Coronary artery (tissue), 2 donors: Measurements from ENCODE around the gene CEACAM7.
"Not testable (repeated sequence)": the region's sequence is repeated elsewhere in the genome, so short reads cannot be mapped to it uniquely, and the experiment has no call there.

Source experiments
- DNase-seq: peaks from one replicate; pipeline ENCODE4 v3.0.0-alpha.2; 2017; ENCODE audit warnings: low spot score
- H3K27ac ChIP-seq, 2 donors: fragments of 200-600 bp; sonication (generic); one replicate each; pipeline ENCODE4 v1.5.1; 2016 to 2019
- H3K4me3 ChIP-seq: fragments of 200-600 bp; sonication (generic); 2 replicates; pipeline ENCODE4 v1.5.1; 2016; ENCODE audit warnings: mild to moderate bottlenecking, moderate library complexity
- TF ChIP-seq, protein P1 (sequence below): fragments of 200-600 bp; sonication (generic); IDR thresholded peaks from one replicate; pipeline ENCODE4 v1.5.1; 2019; ENCODE audit warnings: antibody characterized with exemption

Gene CEACAM7

DNA sequence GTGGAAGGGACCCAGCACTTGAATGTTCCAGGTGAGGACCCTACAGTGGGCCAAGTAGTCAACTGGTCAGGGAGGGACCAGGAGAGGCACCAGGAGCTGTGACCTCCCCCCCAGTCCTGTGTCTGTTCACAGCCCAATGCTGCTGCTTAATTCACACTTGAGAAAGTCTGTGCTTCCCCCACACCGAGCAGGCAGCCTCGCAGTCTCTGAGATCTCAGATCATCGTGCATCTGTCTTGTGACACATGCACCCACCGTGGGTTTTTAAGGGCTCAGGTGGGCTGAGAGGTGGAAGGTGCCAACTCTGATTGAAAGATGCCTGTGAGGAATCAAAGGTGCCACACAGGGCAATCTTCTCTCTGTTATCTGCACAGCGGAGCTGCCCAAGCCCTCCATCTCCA is 26.5 kb upstream of the CEACAM7 start:
- no peak overlapping the region for H3K27ac ChIP-seq
- H3K4me3 ChIP-seq, result no peak overlapping the region
- TF ChIP-seq, protein P1, sequence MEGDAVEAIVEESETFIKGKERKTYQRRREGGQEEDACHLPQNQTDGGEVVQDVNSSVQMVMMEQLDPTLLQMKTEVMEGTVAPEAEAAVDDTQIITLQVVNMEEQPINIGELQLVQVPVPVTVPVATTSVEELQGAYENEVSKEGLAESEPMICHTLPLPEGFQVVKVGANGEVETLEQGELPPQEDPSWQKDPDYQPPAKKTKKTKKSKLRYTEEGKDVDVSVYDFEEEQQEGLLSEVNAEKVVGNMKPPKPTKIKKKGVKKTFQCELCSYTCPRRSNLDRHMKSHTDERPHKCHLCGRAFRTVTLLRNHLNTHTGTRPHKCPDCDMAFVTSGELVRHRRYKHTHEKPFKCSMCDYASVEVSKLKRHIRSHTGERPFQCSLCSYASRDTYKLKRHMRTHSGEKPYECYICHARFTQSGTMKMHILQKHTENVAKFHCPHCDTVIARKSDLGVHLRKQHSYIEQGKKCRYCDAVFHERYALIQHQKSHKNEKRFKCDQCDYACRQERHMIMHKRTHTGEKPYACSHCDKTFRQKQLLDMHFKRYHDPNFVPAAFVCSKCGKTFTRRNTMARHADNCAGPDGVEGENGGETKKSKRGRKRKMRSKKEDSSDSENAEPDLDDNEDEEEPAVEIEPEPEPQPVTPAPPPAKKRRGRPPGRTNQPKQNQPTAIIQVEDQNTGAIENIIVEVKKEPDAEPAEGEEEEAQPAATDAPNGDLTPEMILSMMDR, result no peak
- peak; percentile 28 for DNase-seq

DNA sequence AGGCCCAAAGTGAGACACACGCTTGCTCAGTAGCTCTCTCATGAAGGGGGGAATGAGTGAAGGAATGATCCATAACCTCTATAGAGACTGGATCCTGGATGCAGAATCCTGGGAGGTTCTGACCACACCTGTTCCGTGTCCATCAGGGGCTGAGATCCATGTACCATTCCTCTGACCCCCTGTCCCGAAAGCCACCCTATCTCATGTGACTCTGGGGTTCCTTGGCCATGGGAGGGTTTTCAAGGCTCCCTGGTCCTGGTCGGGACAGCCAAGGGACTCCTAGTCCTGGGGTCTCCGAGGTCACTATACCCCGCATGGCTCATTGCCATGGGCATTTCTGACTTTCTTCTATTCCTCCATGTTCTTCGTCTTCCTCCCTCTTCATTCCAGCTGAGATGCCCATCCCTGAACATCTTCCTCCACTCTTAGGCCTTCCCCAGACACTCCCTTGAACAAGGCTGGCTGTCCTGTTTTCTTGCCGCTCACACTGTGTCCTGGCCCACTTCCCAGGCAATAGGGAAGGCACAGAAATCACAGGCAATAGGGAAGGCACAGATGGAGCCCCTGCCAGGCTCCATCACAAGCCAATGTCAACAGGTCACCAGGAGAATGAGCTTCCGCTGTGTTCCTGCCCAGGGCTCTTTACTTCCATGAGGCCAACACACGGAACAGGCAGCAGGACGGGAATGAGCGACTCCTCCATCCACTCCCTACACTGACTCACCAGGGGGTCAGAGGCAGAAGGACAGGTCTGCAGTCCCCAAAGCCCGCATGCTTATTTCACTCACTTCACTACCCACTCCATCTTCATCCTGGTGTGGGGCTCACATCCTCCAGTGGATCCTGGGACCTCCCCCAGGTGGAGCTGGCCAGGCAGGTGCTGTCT is 23.5 kb upstream of the CEACAM7 start:
- Histone ChIP-seq H3K27ac (no peak overlapping the region), H3K4me3 (no peak overlapping the region)
- DNase-seq, result peak; percentile 43
- TF ChIP-seq, protein P1, result no peak

DNA sequence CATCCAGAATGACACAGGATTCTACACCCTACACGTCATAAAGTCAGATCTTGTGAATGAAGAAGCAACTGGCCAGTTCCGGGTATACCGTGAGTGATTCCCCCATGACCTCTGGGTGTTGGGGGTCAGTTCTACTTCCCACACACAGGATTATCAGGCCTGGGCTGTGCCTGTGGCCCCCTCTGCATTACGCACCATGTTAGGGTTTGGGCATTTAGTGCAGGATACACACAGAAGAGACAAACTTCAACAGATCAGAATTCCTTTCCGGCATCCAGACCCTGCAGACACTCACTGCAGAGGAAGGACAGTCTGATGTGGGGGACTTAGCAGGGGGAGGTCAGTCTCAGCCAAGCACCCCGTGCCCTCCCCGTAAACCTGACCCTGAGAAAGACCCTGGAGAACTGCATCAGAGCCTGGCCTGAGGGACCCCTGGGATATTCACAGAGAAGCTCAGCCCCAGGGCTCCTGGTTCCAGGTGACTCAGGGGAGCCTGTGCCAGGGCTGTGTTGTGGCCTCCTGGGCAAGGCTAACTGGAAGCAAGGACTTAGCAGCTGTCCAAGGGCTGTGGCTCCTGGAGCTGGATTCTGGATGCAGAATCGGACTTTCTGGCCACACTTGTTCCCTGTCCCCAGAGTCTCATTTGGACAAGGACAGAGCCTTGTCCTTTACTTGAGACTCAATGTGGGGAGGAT is 22.0 kb upstream of the CEACAM7 start:
- no peak overlapping the region for H3K4me3 ChIP-seq
- H3K27ac ChIP-seq, result no peak overlapping the region
- DNase-seq, result peak; percentile 54
- TF ChIP-seq, protein P1, result no peak

DNA sequence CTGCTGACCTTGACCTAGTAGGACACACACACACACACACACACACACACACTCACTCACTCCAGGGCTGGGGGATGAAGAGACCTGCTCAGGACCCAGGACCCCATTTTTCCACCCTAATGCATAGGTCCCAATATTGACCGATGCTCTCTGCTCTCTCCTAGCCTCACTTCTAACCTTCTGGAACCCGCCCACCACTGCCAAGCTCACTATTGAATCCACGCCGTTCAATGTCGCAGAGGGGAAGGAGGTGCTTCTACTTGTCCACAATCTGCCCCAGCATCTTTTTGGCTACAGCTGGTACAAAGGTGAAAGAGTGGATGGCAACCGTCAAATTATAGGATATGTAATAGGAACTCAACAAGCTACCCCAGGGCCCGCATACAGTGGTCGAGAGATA is 21.4 kb upstream of the CEACAM7 start:
- DNase-seq, H3K27ac ChIP-seq: not testable (repeated sequence)

DNA sequence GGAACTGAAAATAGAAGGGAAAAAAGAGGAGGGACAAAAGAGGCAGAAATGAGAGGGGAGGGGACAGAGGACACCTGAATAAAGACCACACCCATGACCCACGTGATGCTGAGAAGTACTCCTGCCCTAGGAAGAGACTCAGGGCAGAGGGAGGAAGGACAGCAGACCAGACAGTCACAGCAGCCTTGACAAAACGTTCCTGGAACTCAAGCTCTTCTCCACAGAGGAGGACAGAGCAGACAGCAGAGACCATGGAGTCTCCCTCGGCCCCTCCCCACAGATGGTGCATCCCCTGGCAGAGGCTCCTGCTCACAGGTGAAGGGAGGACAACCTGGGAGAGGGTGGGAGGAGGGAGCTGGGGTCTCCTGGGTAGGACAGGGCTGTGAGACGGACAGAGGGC is 20.4 kb upstream of the CEACAM7 start, which contains the start of gene CEACAM5:
Gene CEACAM5, plus strand, starts transcription at position 146 of the 400 bp plus-strand sequence. Its CDS starts 106 bp downstream, at position 252.
- peak; percentile 11 for DNase-seq
- TF ChIP-seq, protein P1, result no peak
- no peak within 1 kb of the TSS for H3K27ac ChIP-seq
- no peak within 1 kb of the TSS for H3K4me3 ChIP-seq

More for the DNA sequence above, 21.4 kb upstream of the CEACAM7 start:
- not testable (repeated sequence) for H3K4me3 ChIP-seq

DNA sequence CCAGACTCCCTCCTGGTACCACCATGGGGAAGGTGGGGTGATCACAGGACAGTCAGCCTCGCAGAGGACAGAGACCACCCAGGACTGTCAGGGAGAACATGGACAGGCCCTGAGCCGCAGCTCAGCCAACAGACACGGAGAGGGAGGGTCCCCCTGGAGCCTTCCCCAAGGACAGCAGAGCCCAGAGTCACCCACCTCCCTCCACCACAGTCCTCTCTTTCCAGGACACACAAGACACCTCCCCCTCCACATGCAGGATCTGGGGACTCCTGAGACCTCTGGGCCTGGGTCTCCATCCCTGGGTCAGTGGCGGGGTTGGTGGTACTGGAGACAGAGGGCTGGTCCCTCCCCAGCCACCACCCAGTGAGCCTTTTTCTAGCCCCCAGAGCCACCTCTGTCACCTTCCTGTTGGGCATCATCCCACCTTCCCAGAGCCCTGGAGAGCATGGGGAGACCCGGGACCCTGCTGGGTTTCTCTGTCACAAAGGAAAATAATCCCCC is 19.9 kb upstream of the CEACAM7 start:
- peak; percentile 38 for DNase-seq
- no peak overlapping the region for H3K27ac ChIP-seq
- no peak overlapping the region for H3K4me3 ChIP-seq
- TF ChIP-seq, protein P1, result no peak

DNA sequence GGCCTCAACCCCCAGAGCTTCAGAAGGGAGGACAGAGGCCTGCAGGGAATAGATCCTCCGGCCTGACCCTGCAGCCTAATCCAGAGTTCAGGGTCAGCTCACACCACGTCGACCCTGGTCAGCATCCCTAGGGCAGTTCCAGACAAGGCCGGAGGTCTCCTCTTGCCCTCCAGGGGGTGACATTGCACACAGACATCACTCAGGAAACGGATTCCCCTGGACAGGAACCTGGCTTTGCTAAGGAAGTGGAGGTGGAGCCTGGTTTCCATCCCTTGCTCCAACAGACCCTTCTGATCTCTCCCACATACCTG is 19.4 kb upstream of the CEACAM7 start:
- DNase-seq, result peak; percentile 22
- Histone ChIP-seq H3K4me3 (no peak overlapping the region), H3K27ac (no peak overlapping the region)
- TF ChIP-seq, protein P1, result no peak
